ENCODE data around the gene HPS6.
"Not testable (repeated sequence)": the region's sequence is repeated elsewhere in the genome, so short reads cannot be mapped to it uniquely, and the experiment has no call there.

The HPS6 gene

GRCh38 chr10:102033787-102034186 is 31.4 kb upstream of the HPS6 start:
- Histone ChIP-seq H3K4me2 (ENCODE audit: low read length) (no peak overlapping the region), H2BK15ac (replicated peaks; ENCODE audit: low read depth) (no peak overlapping the region), H3K4ac (ENCODE audit: low read depth, low read length) (no peak overlapping the region), H3K23ac (ENCODE audit: low read length) (no peak overlapping the region), H2AK5ac (ENCODE audit: low read length) (no peak overlapping the region), H3K27me3 (ENCODE audit: insufficient read depth, low read length, poor library complexity) (no peaks in the 10 kb centered on the region), H3K4me1 (ENCODE audit: control insufficient read depth, low read depth, low read length) (no peaks in the 10 kb centered on the region), H2BK5ac (ENCODE audit: low read length) (no peak overlapping the region), H3K27ac (ENCODE audit: low read depth, low read length) (no peak overlapping the region), H3K79me2 (ENCODE audit: control insufficient read depth, insufficient read depth, low read length) (no peaks in the 10 kb centered on the region), H4K8ac (ENCODE audit: low read depth, low read length) (no peak overlapping the region), H3K56ac (ENCODE audit: low read length) (no peak overlapping the region), H3K79me1 (ENCODE audit: low read length) (no peaks in the 10 kb centered on the region), H4K5ac (ENCODE audit: low read length) (no peak overlapping the region), H3K9ac (ENCODE audit: low read length) (no peak overlapping the region), H3K4me3 (ENCODE audit: low read length) (no peak overlapping the region), H3K36me3 (ENCODE audit: control insufficient read depth, insufficient read depth, low read length) (peaks cover 1% of the 10 kb centered on the region), H2BK120ac (ENCODE audit: low read depth, low read length) (no peak overlapping the region), H3K18ac (ENCODE audit: low read length) (no peak overlapping the region)
- no peak for DNase-seq
- no CpG with 5 or more reads among the region's 2 CpGs for WGBS (ENCODE audit: extremely low coverage, insufficient coverage, low lambda C conversion rate)

DNA sequence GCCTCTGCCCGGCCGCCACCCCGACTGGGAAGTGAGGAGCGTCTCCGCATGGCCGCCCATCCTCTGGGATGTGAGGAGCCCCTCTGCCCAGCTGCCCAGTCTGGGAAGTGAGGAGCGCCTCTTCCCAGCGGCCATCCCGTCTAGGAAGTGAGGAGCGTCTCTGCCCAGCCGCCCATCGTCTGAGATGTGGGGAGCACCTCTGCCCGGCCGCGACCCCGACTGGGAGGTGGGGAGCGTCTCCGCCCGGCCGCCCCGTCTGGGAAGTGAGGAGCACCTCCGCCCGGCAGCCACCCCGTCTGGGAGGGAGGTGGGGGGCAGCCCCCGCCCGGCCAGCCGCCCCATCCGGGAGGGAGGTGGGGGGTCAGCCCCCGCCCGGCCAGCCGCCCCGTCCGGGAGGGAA is 29.3 kb upstream of the HPS6 start:
- not testable (repeated sequence) for H3K23ac ChIP-seq (ENCODE audit: low read length); H3K4ac ChIP-seq (ENCODE audit: low read depth, low read length); H2BK120ac ChIP-seq (ENCODE audit: low read depth, low read length); H3K79me2 ChIP-seq (ENCODE audit: control insufficient read depth, insufficient read depth, low read length); H2AK5ac ChIP-seq (ENCODE audit: low read length); H2BK5ac ChIP-seq (ENCODE audit: low read length); H3K4me3 ChIP-seq (ENCODE audit: low read length); H3K56ac ChIP-seq (ENCODE audit: low read length); H3K27ac ChIP-seq (ENCODE audit: low read depth, low read length); H4K8ac ChIP-seq (ENCODE audit: low read depth, low read length); H3K36me3 ChIP-seq (ENCODE audit: control insufficient read depth, insufficient read depth, low read length); H3K9ac ChIP-seq (ENCODE audit: low read length); H3K27me3 ChIP-seq (ENCODE audit: insufficient read depth, low read length, poor library complexity); H3K18ac ChIP-seq (ENCODE audit: low read length); H2BK15ac ChIP-seq (replicated peaks; ENCODE audit: low read depth); H3K79me1 ChIP-seq (ENCODE audit: low read length); H3K4me2 ChIP-seq (ENCODE audit: low read length); H4K5ac ChIP-seq (ENCODE audit: low read length); DNase-seq; H3K4me1 ChIP-seq (ENCODE audit: control insufficient read depth, low read depth, low read length)
- no CpG with 5 or more reads among the region's 33 CpGs for WGBS (ENCODE audit: extremely low coverage, insufficient coverage, low lambda C conversion rate)

GRCh38 chr10:102038410-102038809 is 26.7 kb upstream of the HPS6 start:
- H4K8ac ChIP-seq (ENCODE audit: low read depth, low read length), result no peak overlapping the region
- no peak overlapping the region for H2BK15ac ChIP-seq (replicated peaks; ENCODE audit: low read depth)
- no peak overlapping the region for H3K56ac ChIP-seq (ENCODE audit: low read length)
- H3K4ac ChIP-seq (ENCODE audit: low read depth, low read length), result no peak overlapping the region
- H3K4me1 ChIP-seq (ENCODE audit: control insufficient read depth, low read depth, low read length), result no peaks in the 10 kb centered on the region
- H3K79me2 ChIP-seq (ENCODE audit: control insufficient read depth, insufficient read depth, low read length), result peaks cover 3% of the 10 kb centered on the region
- peaks cover 6% of the 10 kb centered on the region for H3K79me1 ChIP-seq (ENCODE audit: low read length)
- H4K5ac ChIP-seq (ENCODE audit: low read length), result no peak overlapping the region
- no peak overlapping the region for H2BK5ac ChIP-seq (ENCODE audit: low read length)
- peaks cover 1% of the 10 kb centered on the region for H3K36me3 ChIP-seq (ENCODE audit: control insufficient read depth, insufficient read depth, low read length)
- no peak overlapping the region for H3K23ac ChIP-seq (ENCODE audit: low read length)
- no peak overlapping the region for H3K4me3 ChIP-seq (ENCODE audit: low read length)
- no peaks in the 10 kb centered on the region for H3K27me3 ChIP-seq (ENCODE audit: insufficient read depth, low read length, poor library complexity)
- DNase-seq, result no peak
- H2BK120ac ChIP-seq (ENCODE audit: low read depth, low read length), result no peak overlapping the region
- H2AK5ac ChIP-seq (ENCODE audit: low read length), result no peak overlapping the region
- H3K9ac ChIP-seq (ENCODE audit: low read length), result no peak overlapping the region
- H3K4me2 ChIP-seq (ENCODE audit: low read length), result no peak overlapping the region
- no peak overlapping the region for H3K27ac ChIP-seq (ENCODE audit: low read depth, low read length)
- H3K18ac ChIP-seq (ENCODE audit: low read length), result no peak overlapping the region

- Histone ChIP-seq H2BK15ac (replicated peaks; ENCODE audit: low read depth) (no peak overlapping the region), H3K4me2 (ENCODE audit: low read length) (no peak overlapping the region), H3K56ac (ENCODE audit: low read length) (no peak overlapping the region), H3K79me1 (ENCODE audit: low read length) (peaks cover 6% of the 10 kb centered on the region), H3K9ac (ENCODE audit: low read length) (no peak overlapping the region), H3K4me1 (ENCODE audit: control insufficient read depth, low read depth, low read length) (no peaks in the 10 kb centered on the region), H3K4me3 (ENCODE audit: low read length) (no peak overlapping the region), H3K23ac (ENCODE audit: low read length) (no peak overlapping the region), H3K27ac (ENCODE audit: low read depth, low read length) (no peak overlapping the region), H3K79me2 (ENCODE audit: control insufficient read depth, insufficient read depth, low read length) (peaks cover 3% of the 10 kb centered on the region), H2BK5ac (ENCODE audit: low read length) (no peak overlapping the region), H2AK5ac (ENCODE audit: low read length) (no peak overlapping the region), H3K36me3 (ENCODE audit: control insufficient read depth, insufficient read depth, low read length) (no peaks in the 10 kb centered on the region), H3K18ac (ENCODE audit: low read length) (no peak overlapping the region), H4K8ac (ENCODE audit: low read depth, low read length) (no peak overlapping the region), H3K27me3 (ENCODE audit: insufficient read depth, low read length, poor library complexity) (no peaks in the 10 kb centered on the region), H4K5ac (ENCODE audit: low read length) (no peak overlapping the region), H2BK120ac (ENCODE audit: low read depth, low read length) (no peak overlapping the region), H3K4ac (ENCODE audit: low read depth, low read length) (no peak overlapping the region)
- WGBS (ENCODE audit: extremely low coverage, insufficient coverage, low lambda C conversion rate), result no CpG with 5 or more reads among the region's 7 CpGs
- no peak for DNase-seq
These were observed 24.7 kb upstream of the HPS6 start for GRCh38 chr10:102040305-102041050.

DNA sequence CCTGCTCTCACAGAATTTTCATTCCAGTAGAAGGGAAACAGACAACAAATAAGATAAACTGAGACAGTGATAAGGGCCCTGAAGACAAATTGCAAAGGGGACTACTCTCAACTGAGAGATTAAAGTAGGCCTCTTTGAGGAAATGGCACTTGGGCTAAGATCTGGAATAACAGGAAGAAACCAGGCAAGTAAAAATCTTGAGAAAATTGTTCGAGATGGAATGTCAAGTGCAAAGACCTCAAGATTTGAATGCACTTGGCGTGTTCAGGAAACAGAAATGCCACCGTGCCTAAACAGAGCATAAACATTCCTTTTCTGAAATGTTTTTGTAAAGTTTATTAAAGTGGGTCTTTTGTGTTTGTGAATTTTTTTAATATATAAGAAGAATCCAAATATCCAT is 19.9 kb upstream of the HPS6 start:
- H3K9ac ChIP-seq (ENCODE audit: low read length), result no peak overlapping the region
- peaks cover 8% of the 10 kb centered on the region for H3K79me1 ChIP-seq (ENCODE audit: low read length)
- no peak overlapping the region for H2BK15ac ChIP-seq (replicated peaks; ENCODE audit: low read depth)
- H3K23ac ChIP-seq (ENCODE audit: low read length), result no peak overlapping the region
- H3K36me3 ChIP-seq (ENCODE audit: control insufficient read depth, insufficient read depth, low read length), result no peaks in the 10 kb centered on the region
- no peak overlapping the region for H2BK5ac ChIP-seq (ENCODE audit: low read length)
- no peak overlapping the region for H3K4me2 ChIP-seq (ENCODE audit: low read length)
- DNase-seq, result no peak
- H3K79me2 ChIP-seq (ENCODE audit: control insufficient read depth, insufficient read depth, low read length), result peaks cover 3% of the 10 kb centered on the region
- no peak overlapping the region for H3K4ac ChIP-seq (ENCODE audit: low read depth, low read length)
- no peak overlapping the region for H2AK5ac ChIP-seq (ENCODE audit: low read length)
- no peak overlapping the region for H3K27ac ChIP-seq (ENCODE audit: low read depth, low read length)
- no peak overlapping the region for H3K4me3 ChIP-seq (ENCODE audit: low read length)
- H4K8ac ChIP-seq (ENCODE audit: low read depth, low read length), result no peak overlapping the region
- H4K5ac ChIP-seq (ENCODE audit: low read length), result no peak overlapping the region
- H3K27me3 ChIP-seq (ENCODE audit: insufficient read depth, low read length, poor library complexity), result no peaks in the 10 kb centered on the region
- WGBS (ENCODE audit: extremely low coverage, insufficient coverage, low lambda C conversion rate), result no CpG with 5 or more reads among the region's 3 CpGs
- H2BK120ac ChIP-seq (ENCODE audit: low read depth, low read length), result no peak overlapping the region
- H3K18ac ChIP-seq (ENCODE audit: low read length), result no peak overlapping the region
- H3K4me1 ChIP-seq (ENCODE audit: control insufficient read depth, low read depth, low read length), result no peaks in the 10 kb centered on the region
- no peak overlapping the region for H3K56ac ChIP-seq (ENCODE audit: low read length)

DNA sequence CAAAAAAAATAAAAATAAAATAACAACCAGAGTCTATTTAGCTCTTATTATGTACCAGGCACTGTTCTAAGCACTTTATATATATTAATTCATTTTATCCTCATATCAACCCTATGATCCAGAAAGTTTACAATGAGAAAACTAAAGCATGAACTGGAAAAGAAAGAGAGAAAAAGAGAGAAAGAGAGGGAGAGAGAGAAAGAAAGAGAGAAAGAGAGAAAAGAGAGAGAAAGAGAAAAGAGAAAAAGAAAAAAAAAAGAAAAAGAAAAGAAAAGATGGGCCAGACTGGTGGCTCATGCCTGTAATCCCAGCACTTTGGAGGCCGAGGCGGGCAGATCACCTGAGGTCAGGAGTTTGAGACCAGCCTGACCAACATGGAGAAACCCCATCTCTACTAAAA is 19.1 kb upstream of the HPS6 start:
- no peak overlapping the region for H2BK120ac ChIP-seq (ENCODE audit: low read depth, low read length)
- H4K8ac ChIP-seq (ENCODE audit: low read depth, low read length), result no peak overlapping the region
- H3K79me1 ChIP-seq (ENCODE audit: low read length), result peaks cover 4% of the 10 kb centered on the region
- no peaks in the 10 kb centered on the region for H3K36me3 ChIP-seq (ENCODE audit: control insufficient read depth, insufficient read depth, low read length)
- H3K4me2 ChIP-seq (ENCODE audit: low read length), result no peak overlapping the region
- H3K27me3 ChIP-seq (ENCODE audit: insufficient read depth, low read length, poor library complexity), result no peaks in the 10 kb centered on the region
- no peak overlapping the region for H3K18ac ChIP-seq (ENCODE audit: low read length)
- no peak overlapping the region for H3K4ac ChIP-seq (ENCODE audit: low read depth, low read length)
- H2AK5ac ChIP-seq (ENCODE audit: low read length), result no peak overlapping the region
- H3K79me2 ChIP-seq (ENCODE audit: control insufficient read depth, insufficient read depth, low read length), result no peaks in the 10 kb centered on the region
- no peak overlapping the region for H2BK15ac ChIP-seq (replicated peaks; ENCODE audit: low read depth)
- no peak overlapping the region for H2BK5ac ChIP-seq (ENCODE audit: low read length)
- no peak overlapping the region for H3K9ac ChIP-seq (ENCODE audit: low read length)
- H3K4me1 ChIP-seq (ENCODE audit: control insufficient read depth, low read depth, low read length), result no peaks in the 10 kb centered on the region
- H3K56ac ChIP-seq (ENCODE audit: low read length), result no peak overlapping the region
- no peak overlapping the region for H3K23ac ChIP-seq (ENCODE audit: low read length)
- H4K5ac ChIP-seq (ENCODE audit: low read length), result no peak overlapping the region
- H3K27ac ChIP-seq (ENCODE audit: low read depth, low read length), result no peak overlapping the region
- H3K4me3 ChIP-seq (ENCODE audit: low read length), result no peak overlapping the region
- DNase-seq, result no peak
- no CpG with 5 or more reads among the region's 2 CpGs for WGBS (ENCODE audit: extremely low coverage, insufficient coverage, low lambda C conversion rate)
